Spinal cord (tissue), 10 donors: ENCODE results near the gene DNAI4. TPM values are rescaled to one million over a fixed set of nuclear protein-coding genes. Genes with fewer than 3 reads are reported as not detected.
A peak's percentile ranks its signal among the peaks of the same experiment; 100 is the strongest.
"Not testable (repeated sequence)": the region's sequence is repeated elsewhere in the genome, so short reads cannot be mapped to it uniquely, and the experiment has no call there.

Source experiments
- DNase-seq, 6 donors: peaks; one replicate each; pipeline versions ENCODE4 v3.0.0 to v3.0.0-alpha.2; 2013 to 2015; ENCODE audit warnings: low spot score in 6 of 6, low read depth in 4 of 6
- H3K27ac ChIP-seq: one replicate; pipeline ENCODE4 v1.5.1; 2013; ENCODE audit warnings: low read depth, low read length, control low read depth
- H3K27me3 ChIP-seq: one replicate; pipeline ENCODE4 v1.6.1; 2013; ENCODE audit warnings: low read length; ENCODE audit not compliant: control insufficient read depth, insufficient read depth
- H3K36me3 ChIP-seq: one replicate; pipeline ENCODE4 v1.6.1; 2013; ENCODE audit warnings: low read length; ENCODE audit not compliant: control insufficient read depth, insufficient read depth
- H3K4me1 ChIP-seq: one replicate; pipeline ENCODE4 v1.6.1; 2013; ENCODE audit warnings: low read length; ENCODE audit not compliant: control insufficient read depth, insufficient read depth
- H3K4me3 ChIP-seq: one replicate; pipeline ENCODE4 v1.5.1; 2013; ENCODE audit warnings: low read depth, low read length, control low read depth
- H3K9me3 ChIP-seq: one replicate; pipeline ENCODE4 v1.6.1; 2013; ENCODE audit warnings: low read length; ENCODE audit not compliant: control insufficient read depth, insufficient read depth
- WGBS: methylation state at CpG from one replicate; pipeline ENCODE4 v1.1.5; 2013; ENCODE audit warnings: missing lambda C conversion rate; ENCODE audit not compliant: insufficient coverage; 5-methylcytosine and 5-hydroxymethylcytosine counted together
- long read RNA-seq, 4 donors: transcript quantifications; one replicate each; lab custom pipeline, GENCODE V29; 2026
- polyA plus RNA-seq, 2 donors: library from polyadenylated mRNA; unstranded; fragments of 120-200 nt; gene quantifications; one replicate each; pipeline ENCODE4 v1.2.1, GENCODE V29; 2013; ENCODE audit not compliant: insufficient read length in 2 of 2
- total RNA-seq, 2 donors: library from RNA; depleted of rRNA in 1 of 2; stranded (reverse); fragments of 120-200 nt in 1 of 2; fragments of >200 nt in 1 of 2; gene quantifications; one replicate each; pipeline versions ENCODE4 v1.2.3 to v1.2.4, GENCODE V29; 2013 to 2014
- donor health status: healthy.

DNAI4 gene
- total RNA-seq, result 10 to 100 TPM; 43.0 to 71.8 TPM
- polyA plus RNA-seq, result 10 to 100 TPM; 10.0 to 10.3 TPM
- long read RNA-seq, donor 1, partial matches to known transcripts, result 0 of 7 reads
- long read RNA-seq, donor 1, other reads (novel, unspliced or antisense), result 5 of 7 reads
- long read RNA-seq, donor 2, result 0 reads
- long read RNA-seq, donor 3, partial matches to known transcripts, result 0 of 2 reads
- long read RNA-seq, donor 3, other reads (novel, unspliced or antisense), result 0 of 2 reads
- long read RNA-seq, donor 4, partial matches to known transcripts, result 0 of 8 reads
- long read RNA-seq, donor 4, other reads (novel, unspliced or antisense), result 7 of 8 reads

DNA sequence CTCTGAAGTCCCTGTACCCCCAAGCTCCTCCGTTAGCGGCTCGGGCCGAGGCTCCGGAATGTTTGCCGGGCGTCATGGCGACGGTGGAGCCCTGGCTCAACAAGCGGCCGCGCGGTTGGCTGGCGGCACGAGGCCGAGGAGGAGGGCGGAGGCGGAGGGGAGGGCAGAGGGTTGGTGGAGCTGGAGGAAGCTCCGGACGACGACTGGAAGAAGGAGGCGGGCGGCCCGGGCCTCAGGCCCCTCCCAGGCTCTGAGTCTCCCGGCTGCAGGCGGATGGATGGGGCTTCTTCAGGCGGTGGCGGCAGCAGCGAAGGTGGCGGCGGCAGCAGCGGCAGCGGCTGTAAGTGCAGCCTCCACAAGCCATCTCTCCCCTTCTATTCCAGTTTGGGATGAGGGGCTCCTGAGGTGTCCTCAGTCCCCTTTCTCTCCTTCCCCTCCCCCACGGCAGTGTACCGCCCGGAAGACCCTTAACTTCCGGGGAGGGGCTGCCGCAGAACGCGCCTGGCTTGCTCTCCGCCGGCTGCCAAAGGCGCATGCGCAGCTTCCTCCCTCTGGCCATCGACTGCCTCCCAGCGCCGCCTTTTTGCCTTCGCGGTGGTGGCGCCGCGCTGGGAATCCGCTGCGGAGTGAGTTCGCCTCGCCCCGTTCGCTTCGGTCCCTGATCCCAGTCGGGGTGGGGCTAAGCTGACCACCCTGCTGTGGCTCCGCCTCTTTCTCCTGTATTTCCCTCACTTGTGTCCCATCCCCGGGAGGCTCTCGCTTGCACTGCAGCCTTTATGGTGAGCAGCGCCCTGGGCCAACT, at the start of gene DNAI4, which contains the start of gene MIER1:
DNAI4 (minus strand) TSS at position 101 of the 802 bp plus-strand sequence; CDS start at position 76, 25 bp downstream.
MIER1 (plus strand) TSS at position 235 of the 802 bp plus-strand sequence; CDS start at position 274, 39 bp downstream.
- Histone ChIP-seq H3K4me3 (peak within 1 kb of the TSS; percentile 97), H3K9me3 (no peaks in the 10 kb centered on the region), H3K4me1 (peaks cover 7% of the 10 kb centered on the region), H3K27ac (peak within 1 kb of the TSS; percentile 97), H3K27me3 (no peaks in the 10 kb centered on the region), H3K36me3 (no peaks in the 10 kb centered on the region)
- DNase-seq, result peak; percentile 91 to 99 (median 96)
- WGBS, result under 1% methylated on average over 61 of the region's 64 CpGs

DNA sequence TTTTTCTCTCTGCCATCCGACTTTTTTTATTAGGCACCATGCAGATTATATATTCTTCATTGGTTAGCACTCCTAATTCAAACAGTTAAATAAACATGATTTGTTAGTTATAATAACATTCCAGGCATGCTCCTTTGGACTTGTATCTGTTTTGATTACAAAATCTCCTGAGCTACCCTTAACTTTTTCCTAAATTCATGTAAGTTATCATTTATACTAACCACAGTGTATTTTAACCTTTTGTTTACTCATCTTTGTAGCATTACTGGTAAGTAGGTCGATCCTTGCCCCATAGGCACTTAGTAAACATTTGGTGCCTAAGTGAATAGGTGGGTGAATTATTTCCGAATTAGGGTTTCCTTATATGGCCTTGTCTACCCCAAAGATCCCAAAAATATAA, 43.9 kb upstream of the DNAI4 start:
- H3K36me3 ChIP-seq, result peaks cover 13% of the 10 kb centered on the region
- DNase-seq, result no peak

DNA sequence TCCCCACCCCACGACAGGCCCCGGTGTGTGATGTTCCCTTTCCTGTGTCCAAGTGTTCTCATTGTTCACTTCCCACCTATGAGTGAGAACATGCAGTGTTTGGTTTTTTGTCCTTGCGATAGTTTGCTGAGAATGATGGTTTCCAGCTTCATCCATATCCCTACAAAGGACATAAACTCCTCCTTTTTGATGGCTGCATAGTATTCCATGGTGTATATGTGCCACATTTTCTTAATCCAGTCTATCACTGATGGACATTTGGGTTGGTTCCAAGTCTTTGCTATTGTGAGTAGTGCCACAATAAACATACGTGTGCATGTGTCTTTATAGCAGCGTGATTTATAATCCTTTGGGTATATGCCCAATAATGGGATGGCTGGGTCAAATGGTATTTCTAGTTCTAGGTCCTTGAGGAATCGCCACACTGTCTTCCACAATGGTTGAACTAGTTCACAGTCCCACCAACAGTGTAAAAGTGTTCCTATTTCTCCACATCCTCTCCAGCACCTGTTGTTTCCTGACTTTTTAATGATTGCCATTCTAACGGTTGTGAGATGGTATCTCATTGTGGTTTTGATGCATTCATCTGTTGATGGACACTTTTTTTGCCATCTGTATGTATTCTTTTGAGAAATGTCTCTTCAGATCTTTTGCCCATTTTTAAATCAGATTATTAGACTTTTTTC, 41.7 kb upstream of the DNAI4 start:
- not testable (repeated sequence) for H3K27ac ChIP-seq, H3K4me3 ChIP-seq, H3K4me1 ChIP-seq, DNase-seq, H3K9me3 ChIP-seq, H3K27me3 ChIP-seq
- WGBS, result no CpG with 5 or more reads among the region's 7 CpGs
- H3K36me3 ChIP-seq, result peaks cover 13% of the 10 kb centered on the region

More for the DNA sequence above, 43.9 kb upstream of the DNAI4 start:
- H3K4me1 ChIP-seq, result no peaks in the 10 kb centered on the region
- H3K27ac ChIP-seq, result no peak overlapping the region
- WGBS, result no CpG with 5 or more reads among the region's 3 CpGs
- no peak overlapping the region for H3K4me3 ChIP-seq
- H3K27me3 ChIP-seq, result no peaks in the 10 kb centered on the region
- H3K9me3 ChIP-seq, result no peaks in the 10 kb centered on the region

- Histone ChIP-seq H3K4me1 (no peaks in the 10 kb centered on the region), H3K36me3 (peaks cover 6% of the 10 kb centered on the region), H3K9me3 (no peaks in the 10 kb centered on the region), H3K4me3 (no peak overlapping the region), H3K27me3 (no peaks in the 10 kb centered on the region), H3K27ac (no peak overlapping the region)
- WGBS, result 100% methylated on average over 2 of the region's 3 CpGs
- DNase-seq, result no peak
Observed at GRCh38 chr1:66957938-66958337, 33.3 kb upstream of the DNAI4 start.

GRCh38 chr1:66954208-66954607, 29.6 kb upstream of the DNAI4 start:
- DNase-seq, result no peak
- no peaks in the 10 kb centered on the region for H3K9me3 ChIP-seq
- no peaks in the 10 kb centered on the region for H3K27me3 ChIP-seq
- H3K36me3 ChIP-seq, result peaks cover 9% of the 10 kb centered on the region
- no peak overlapping the region for H3K27ac ChIP-seq
- no peak overlapping the region for H3K4me3 ChIP-seq
- no CpG with 5 or more reads among the region's 4 CpGs for WGBS
- H3K4me1 ChIP-seq, result no peaks in the 10 kb centered on the region

DNA sequence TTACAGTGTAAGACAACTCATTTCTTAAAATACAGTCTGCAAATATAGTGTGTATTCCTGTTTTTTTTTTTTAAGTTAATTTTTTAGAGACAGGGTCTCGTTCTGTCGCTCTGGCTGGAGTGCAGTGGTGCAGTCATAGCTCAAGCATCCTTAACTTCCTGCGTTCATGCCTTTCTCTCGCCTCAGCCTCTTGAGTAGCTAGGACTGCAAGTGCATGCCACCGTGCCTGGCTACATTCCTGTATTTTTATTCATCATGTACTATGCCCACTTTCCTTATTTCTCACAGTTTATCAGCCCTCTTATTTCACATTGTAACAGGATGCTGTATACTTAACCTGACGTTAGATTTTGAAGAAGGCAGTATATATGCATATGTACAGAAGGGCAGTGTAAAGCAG, 26.9 kb upstream of the DNAI4 start:
- 100% methylated on average over 2 of the region's 6 CpGs for WGBS
- H3K9me3 ChIP-seq, result no peaks in the 10 kb centered on the region
- no peak overlapping the region for H3K4me3 ChIP-seq
- no peaks in the 10 kb centered on the region for H3K4me1 ChIP-seq
- no peak overlapping the region for H3K27ac ChIP-seq
- DNase-seq, result no peak
- H3K36me3 ChIP-seq, result peaks cover 9% of the 10 kb centered on the region
- H3K27me3 ChIP-seq, result no peaks in the 10 kb centered on the region

DNA sequence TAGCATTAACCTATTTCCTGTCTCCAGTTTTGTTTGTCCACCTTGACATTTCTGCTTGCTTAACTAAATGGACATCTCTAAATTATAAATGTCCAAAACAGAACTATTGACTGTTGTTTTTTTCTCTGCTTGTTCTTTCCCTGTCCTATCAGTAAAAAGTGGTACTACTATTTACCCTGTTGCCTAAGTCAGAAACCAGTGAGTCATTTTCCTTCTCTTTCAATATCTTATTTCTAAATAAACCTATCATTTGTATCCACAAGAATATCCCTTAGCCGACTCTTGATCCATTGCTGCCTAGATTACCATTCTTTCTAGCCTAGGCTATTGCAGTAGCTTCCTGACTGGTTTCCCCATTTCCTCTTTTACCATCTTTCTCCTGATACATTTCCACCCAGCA, 22.6 kb upstream of the DNAI4 start:
- DNase-seq, result no peak
- 94% methylated on average over 1 of the region's 1 CpG for whole genome bisulfite sequencing
- H3K27ac ChIP-seq, result no peak overlapping the region
- H3K36me3 ChIP-seq, result peaks cover 7% of the 10 kb centered on the region
- H3K9me3 ChIP-seq, result no peaks in the 10 kb centered on the region
- H3K4me3 ChIP-seq, result no peak overlapping the region
- no peaks in the 10 kb centered on the region for H3K4me1 ChIP-seq
- H3K27me3 ChIP-seq, result no peaks in the 10 kb centered on the region

DNA sequence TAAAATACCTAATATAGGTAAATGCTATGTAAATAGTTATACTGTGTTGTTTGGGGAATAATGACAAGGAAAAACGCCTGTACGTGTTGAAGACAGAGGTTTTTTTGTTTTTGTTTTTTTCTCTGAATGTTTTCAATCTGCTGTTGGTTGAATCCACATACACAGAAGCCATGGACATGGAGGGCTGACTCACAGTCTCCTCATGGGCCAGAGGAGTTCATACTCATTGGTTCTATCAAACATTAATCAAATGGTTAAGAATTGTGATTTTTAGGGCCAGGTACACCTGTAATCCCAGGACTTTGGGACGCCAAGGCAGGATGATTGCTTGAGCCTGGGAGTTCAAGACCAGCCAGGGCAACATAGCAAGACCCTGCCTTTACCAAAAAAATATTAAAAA, 20.7 kb upstream of the DNAI4 start:
- Histone ChIP-seq H3K27me3 (no peaks in the 10 kb centered on the region), H3K4me1 (no peaks in the 10 kb centered on the region), H3K4me3 (no peak overlapping the region), H3K36me3 (peaks cover 4% of the 10 kb centered on the region), H3K27ac (no peak overlapping the region), H3K9me3 (no peaks in the 10 kb centered on the region)
- DNase-seq, result no peak
- 100% methylated on average over 1 of the region's 3 CpGs for WGBS

GRCh38 chr1:66944330-66945274, 19.9 kb upstream of the DNAI4 start:
- DNase-seq, result no peak
- H3K27me3 ChIP-seq, result no peaks in the 10 kb centered on the region
- H3K4me1 ChIP-seq, result no peaks in the 10 kb centered on the region
- H3K27ac ChIP-seq, result no peak overlapping the region
- no CpG with 5 or more reads among the region's 7 CpGs for WGBS
- no peaks in the 10 kb centered on the region for H3K9me3 ChIP-seq
- peaks cover 4% of the 10 kb centered on the region for H3K36me3 ChIP-seq
- H3K4me3 ChIP-seq, result no peak overlapping the region
